Posterior vena cava (tissue), 2 donors: ENCODE data around the gene STAM. TPM values are rescaled to one million over a fixed set of nuclear protein-coding genes. Genes with fewer than 3 reads are reported as not detected.

ENCODE experiments used
- DNase-seq: peaks from one replicate; pipeline ENCODE4 v3.0.0-alpha.2; 2020; ENCODE audit warnings: low spot score
- intact Hi-C, 2 donors: fragments of 100-400 bp; cut with DNase I; formaldehyde crosslinking; loops; one replicate each; pipeline versions ENCODE4 v1.14.1 to v1.14.2; 2022 to 2023
- total RNA-seq, 2 donors: library from RNA; stranded (reverse); fragmentation: NEBNext Ultra II Directional; extraction: Animal tissue kit (Norgen Biotek cat#: 25700); gene quantifications; one replicate each; pipeline ENCODE4 v1.2.1, GENCODE V29; 2021
- donor health status: DM: yes; HTN: yes; CAD: no.
- donor health status: DM: yes; HTN: yes; CAD: no.

The STAM gene
- total RNA-seq, 2 donors from 2014 or later: 18.9 to 21.8 TPM

DNA sequence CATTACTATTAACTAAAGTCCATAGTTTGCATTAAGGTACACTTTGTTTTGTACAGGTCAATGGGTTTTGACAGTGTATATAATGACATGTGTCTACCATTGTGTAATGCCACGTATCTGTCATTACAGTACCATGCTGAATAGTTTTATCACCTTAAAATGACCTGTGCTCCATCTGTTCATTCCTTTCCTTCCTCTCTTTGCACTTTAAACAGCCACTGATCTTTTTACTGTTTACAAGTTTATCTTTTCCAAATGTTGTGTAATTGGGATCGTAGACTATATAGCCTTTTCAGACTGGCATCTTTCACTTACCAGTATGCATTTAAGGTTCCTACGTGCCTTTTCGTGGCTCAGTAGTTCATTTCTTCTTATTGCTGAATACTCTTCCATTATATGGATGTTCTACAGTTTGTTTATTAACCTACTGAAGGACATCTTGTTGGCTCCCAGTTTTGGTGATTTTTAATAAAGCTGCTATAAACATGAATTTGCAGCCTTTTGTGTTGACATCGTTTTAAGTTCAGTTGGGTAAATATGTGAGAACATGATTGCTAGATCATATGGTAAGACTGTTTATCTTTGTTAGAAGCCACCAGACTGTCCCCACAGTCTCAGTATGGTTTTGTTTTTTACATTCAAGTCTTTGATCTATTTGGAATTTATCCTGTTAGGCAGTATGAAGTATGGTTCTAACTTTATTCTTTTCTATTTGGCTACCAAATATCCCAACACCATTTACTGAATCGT is 24.7 kb downstream of the STAM start:
- DNase-seq: no peak
- intact Hi-C loops: no loop called here

DNA sequence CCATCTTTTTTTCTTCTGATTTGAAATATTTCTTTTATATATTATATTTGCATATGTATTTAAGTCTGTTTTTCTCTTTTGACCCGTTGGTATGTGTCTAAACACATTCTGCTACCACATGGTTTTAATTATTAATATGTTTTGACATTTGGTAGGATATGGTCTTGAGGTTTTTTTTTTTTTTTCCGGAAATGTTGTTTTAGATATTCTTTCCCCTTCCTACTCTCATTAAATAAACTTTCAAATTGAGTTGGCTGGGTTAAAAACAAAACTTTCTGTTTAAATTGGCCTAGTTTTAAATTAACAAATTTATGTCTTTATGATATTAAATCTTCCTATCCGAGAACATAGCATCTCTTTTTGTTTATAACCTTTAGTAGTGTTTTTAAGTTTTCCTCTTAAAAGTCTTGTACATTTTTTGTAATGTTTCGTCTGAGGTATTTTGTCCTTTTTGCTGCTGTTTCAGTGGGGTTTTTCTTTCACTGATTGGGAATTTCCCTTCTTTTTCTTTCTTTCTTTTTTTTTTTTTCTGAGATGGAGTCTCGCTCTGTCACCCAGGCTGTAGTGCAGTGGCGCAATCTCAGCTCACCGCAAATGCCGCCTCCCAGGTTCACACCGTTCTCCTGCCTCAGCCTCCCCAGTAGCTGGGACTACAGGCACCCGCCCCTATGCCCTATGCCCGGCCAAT is 25.4 kb downstream of the STAM start:
- intact Hi-C loops: no loop called here
- no peak for DNase-seq

DNA sequence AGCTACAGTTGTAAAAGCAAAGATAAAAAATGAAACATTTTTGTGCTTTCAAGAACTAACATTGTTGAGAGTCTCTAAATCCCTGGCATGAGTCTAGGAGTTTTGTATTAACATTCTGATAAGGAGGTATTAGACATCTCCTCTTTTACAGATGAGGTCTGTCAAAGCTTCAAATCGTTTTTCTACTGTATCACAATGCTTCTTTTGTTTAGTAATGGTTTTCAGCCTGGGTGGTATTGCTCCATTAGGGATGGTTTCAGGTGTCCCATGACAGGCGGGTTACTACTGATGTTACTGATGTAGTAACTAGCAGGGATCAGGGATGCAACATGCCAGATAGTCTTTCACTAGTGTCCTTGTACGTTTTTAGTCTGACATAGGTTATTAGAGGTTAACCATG is 27.4 kb downstream of the STAM start:
- DNase-seq: no peak

DNA sequence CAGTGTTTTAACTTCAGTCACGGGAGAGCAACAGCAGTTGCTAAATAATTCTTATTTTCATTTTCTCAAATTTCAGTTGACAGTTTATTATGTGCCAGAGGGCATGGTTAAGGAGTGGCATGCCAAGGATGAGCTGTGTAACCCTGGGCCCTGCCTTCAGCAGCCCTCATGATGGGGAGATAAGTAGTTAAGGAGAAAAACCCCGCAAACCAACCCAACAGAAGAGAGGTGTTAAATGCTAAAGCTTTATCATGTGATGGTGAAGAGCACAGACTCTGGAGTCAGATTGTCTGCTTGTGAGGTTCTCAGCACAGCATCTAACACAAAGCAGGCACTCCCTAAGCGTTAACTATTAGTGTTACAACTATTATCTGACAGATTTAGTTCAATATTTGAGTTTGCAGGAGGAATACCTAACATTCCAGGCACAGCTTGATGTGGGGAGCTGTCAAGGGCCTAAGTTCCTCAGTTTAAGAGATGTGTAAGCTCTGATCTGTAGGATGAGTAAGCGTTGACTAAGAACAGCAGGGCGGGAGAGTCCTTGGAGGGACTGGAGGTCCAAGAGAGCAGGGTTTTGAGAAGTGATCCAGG is 29.6 kb downstream of the STAM start:
- intact Hi-C loops: no loop called here
- no peak for DNase-seq

More for the DNA sequence above, 27.4 kb downstream of the STAM start:
- intact Hi-C loops: no loop called here

DNA sequence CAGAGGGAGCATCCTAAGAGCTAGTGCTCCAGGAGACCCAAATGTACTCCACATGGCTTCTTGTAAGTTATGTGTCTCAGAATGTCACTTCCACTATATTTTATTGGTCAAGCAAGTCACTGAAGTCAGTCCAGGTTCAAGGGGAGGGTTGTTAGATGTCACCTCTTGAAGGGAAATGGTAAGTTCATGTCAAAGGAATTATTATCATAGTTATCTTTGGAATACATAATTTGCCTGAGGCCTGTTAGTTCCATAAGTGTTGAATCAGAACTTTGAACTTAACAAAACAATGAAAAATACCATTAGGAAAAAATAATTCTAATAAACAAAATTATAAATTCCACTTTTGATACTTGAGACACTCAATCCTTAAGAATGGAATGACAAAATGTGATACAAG is 30.6 kb downstream of the STAM start:
- intact Hi-C loops: no loop called here
- DNase-seq: no peak

DNA sequence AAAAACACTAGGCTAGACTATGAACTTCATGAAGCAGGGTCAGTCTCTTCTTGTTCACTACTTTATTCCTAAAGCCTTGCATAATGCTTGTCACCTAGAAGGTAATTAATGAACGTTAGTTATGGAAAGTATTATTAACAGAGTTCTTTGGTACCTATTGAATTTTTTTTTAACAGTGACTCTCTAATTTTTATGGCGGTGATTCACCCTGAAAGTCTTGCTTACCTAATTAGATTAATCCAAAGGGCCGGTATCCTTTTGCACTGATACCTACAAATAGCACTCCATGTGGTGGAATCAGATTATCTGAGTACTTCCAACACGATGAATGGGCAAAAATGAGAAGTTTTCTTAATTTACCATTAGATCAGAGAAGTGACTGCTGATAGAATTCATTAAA is 31.7 kb downstream of the STAM start:
- no peak for DNase-seq
- intact Hi-C loops: no loop called here

DNA sequence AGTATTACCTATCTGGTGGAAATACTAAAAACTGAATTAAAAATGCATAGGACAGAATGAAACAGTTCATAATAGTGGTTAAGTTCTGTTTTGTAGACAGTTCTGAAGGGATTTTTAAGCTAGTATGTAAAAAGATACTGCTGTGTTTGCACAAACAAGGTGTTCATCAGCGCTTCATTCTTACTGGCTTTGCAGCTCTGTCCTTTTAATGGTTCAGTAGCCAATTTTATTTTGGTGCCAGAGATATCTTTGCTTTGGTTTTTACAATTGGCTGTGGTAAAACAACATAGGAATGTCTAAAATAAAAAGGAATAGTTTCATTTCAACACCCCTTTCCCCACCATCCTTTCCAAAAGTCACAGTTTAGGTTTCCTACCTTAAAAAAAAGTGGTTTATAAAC is 33.0 kb downstream of the STAM start:
- DNase-seq: no peak
- intact Hi-C loops: no loop called here

DNA sequence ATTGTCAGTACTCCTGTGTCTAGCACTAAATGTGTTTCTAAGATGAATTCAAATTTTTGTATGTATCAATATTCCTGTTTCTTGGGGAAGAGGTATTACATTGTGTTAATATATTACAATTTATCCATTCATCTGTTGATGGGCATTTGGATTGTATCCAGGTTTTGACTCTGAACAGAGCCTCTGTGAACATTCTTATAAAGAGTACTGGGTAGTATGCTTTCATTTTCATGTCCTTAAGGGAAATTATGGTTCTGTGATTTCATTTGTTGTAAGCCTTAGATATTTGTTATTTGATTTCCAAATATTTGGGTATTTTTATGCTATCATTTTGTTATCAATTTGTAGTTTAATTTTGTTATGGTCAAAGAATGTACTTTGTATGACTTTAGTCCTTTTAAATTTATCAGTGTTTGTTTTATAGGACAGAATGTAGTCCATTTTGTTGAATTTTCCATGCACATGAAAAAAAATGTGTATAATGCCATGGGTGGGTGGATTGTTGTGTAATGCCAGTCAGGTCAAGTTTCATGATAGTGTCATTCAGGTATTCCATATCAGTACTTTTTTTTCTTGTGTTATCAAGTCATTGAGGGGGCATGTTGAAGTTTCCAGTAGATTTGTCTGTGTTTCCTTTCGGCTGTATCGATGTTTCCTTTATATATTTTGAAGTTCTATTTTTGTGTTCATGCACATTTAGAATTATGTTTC is 38.4 kb downstream of the STAM start:
- DNase-seq: no peak
- intact Hi-C loops: no loop called here

DNA sequence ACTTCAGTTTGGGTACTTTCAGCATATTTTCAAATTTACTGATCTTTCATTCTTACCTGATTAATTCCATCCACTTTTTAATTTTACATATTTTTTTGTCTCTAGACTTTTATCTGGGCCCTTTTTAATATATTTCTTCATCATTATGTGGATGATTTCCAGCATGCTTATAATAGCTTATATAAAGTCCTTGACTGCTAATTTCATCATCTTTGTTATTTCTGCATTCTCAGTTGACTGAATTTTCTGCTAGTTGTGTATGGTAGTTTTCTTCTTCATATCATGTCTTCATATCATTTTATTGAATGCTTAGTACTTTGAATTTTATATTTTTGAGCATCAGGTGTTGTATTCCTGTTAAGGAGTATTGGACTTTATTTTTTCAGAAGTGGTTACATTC is 39.6 kb downstream of the STAM start:
- intact Hi-C loops: no loop called here

DNA sequence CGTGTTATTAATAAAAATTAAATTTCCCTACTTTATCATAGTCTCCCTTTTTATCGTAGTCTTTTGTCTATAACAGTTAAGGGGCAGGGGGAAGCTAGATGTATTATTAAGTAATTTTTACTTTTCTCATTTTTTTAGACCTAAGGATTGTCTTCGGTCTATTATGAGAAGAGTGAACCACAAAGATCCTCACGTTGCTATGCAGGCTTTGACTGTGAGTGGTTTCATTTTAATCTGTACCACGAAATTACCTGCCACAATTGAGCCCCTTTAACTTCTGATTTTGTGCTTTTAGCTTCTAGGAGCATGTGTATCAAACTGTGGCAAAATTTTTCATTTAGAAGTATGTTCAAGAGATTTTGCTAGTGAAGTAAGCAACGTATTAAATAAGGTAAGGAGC is 40.6 kb downstream of the STAM start:
- intact Hi-C loops: no loop called here
- DNase-seq: no peak

More for the DNA sequence above, 39.6 kb downstream of the STAM start:
- DNase-seq: no peak

DNA sequence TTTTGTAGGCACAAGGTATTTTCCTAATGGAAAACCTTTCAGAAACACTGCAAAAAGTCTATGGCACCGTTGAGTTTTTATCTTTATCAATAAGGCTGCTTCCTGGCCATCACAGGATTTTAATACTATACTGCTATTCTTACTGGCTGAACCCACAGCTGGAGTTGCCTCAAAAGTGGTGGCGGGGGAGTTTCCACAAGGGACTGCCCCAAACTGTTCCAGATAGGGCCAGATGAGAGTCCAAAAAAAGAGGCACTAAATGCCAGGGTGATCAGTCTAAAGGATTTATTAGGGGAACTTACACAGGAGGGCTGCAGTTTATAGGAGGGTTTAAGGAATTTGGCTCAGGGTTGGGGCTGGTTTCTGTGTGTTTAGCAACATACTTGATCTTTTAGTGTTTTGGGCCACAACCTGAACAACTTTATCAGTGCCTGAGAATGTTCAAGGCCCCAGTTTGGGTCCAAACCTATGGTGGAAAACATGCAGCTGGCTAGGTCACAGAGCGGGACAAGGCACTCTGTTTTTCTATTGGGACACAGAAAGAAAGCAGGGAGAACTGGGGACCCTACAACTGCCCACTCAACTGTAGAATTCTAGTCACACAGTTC is 41.4 kb downstream of the STAM start:
- intact Hi-C loops: no loop called here
- no peak for DNase-seq

DNA sequence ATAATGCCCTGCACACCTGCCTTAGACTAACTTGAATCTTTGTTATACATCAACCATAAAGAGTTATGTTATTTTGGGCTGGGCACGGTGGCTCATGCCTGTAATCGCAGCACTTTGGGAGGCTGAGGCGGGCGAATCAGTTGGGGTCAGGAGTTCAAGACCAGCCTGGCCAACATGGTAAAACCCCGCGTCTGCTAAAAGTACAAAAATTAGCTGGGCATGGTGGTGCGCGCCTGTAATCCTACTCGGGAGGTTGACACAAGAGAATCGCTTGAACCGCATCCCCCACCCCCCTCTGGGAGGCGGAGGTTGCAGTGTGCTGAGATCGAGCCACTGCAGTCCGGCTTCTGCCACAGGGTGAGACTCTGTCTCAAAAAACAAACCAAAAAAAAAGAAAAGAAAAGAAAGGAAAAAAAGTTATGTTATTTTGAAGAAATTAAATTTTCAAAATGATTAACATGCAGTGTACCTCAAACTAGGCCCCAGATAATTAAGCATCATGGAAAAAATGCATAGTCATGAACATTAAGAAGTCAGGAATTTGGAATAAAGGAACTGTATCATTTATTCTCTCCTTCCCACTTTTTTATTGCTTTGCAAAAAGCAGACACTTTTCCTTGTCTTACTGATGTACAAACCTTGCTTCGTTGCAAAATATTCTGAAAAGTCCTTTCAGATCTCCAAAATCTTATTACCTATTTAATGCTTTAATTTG is 43.3 kb downstream of the STAM start:
- no peak for DNase-seq
- intact Hi-C loops: no loop called here

DNA sequence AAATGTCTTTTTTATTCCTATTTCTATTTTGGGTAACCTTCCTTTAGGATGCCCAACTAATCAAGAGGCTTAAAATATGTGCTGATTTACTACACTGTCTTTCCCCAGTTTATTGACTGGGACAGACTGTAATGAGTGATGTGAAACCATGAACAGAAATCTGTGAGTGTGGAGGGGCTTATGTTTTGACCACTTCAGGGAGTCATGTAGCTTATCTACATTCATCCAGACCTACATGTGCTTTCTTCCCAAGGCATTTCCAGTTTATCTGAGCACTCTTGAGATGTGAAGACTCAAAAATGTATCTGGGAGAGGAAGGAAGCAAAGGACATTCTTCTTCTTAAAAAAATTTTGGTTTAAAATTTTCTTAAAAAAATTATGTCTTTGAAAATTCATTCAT is 45.2 kb downstream of the STAM start:
- DNase-seq: no peak
- intact Hi-C loops: no loop called here

DNA sequence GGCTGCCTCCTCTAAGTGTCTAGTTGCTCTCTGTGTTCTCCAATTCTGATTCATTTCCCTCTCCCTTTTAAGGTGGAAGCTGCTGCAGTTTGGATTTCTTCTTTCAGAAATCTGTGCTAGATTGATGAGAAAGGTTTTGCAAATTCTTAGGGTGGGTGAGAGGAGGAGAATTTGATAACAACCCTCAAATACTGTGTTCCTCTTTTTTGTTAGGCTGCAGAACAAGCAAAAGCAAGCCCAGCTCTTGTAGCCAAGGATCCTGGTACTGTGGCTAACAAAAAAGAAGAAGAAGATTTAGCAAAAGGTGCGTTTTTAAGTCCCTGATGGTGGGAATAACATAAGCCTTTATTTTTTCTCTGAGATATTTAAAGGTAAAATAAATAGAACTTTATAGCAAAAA is 49.1 kb downstream of the STAM start:
- DNase-seq: no peak
- intact Hi-C loops: no loop called here

DNA sequence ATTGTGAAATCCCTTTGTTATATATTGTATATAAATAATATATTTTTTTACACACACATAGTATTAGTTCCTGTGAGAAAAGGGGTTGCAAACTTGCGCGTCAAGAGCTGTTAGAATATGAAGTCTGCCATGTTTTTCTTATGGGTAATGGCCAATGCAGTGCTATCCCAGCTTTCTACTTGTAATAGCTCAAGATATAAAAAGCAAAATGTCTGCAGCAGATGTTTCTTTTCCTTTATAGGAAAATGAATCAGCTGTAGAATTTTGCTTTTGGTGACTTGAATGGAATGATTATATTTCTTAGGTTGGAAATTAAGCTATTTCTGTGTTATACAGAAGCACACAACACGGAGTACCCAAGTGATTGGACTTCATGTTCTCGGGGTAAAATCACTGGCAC is 54.7 kb downstream of the STAM start:
- intact Hi-C loops: no loop called here
- DNase-seq: no peak

DNA sequence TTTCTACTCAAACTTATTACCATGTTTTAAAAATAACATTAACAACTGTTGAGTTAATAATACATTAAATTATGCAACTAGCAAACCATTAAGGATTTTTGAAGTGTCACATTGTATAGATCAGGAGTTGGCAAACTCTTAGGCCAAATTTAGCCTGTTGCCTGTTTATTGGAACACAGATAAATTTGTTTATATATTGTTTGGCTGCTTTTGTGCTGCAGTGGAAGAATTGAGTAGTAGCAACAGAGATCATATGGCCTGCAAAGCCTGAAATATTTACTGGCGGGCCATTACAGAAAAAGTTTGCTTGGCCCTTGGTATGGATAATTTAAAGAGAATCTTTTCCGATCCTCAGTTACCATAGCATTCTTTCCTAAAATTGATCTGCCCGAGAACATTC is 57.4 kb downstream of the STAM start:
- intact Hi-C loops: no loop called here

DNA sequence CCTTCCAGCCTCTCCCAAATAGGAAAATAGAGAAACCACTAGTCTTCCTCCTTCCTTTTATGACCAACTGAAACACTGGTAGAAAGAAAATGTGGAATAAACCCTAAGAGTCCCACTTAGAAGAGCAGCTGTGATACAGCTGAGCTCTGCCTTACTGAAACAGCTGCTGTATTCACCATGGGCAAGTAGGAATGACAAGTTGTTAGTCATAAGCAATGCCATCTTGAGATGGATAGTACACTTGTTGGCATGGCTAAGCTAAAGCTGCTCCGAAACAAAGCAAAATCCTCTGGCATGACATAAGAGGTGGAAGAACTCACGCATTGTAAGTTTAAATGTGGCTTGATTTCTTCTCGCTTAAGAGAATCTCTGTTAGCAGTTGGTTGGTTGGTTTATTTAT is 59.8 kb downstream of the STAM start:
- intact Hi-C loops: loop anchor here in 1 of 2 donors (2.0 kb wide), 1 partner anchor 35 kb away; no protein-coding TSS in a partner anchor
- no peak for DNase-seq

More for the DNA sequence above, 57.4 kb downstream of the STAM start:
- no peak for DNase-seq

DNA sequence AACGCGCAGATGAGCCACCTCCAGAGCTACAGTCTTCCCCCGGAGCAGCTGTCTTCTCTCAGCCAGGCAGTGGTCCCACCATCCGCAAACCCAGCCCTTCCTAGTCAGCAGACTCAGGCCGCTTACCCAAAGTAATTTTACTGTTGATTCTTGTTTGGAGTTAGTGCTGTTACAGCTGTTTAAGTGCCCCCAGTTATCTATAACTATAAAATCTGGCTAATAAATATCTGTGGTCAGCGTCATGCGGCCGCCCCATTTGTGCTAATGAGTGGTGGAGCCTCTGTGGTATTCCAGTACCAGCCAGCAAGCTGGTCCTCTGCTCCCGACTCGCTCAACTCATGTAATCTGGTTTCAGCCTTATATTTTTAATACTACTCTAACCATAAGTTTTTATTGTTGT is 64.9 kb downstream of the STAM start:
- intact Hi-C loops: no loop called here
- no peak for DNase-seq

DNA sequence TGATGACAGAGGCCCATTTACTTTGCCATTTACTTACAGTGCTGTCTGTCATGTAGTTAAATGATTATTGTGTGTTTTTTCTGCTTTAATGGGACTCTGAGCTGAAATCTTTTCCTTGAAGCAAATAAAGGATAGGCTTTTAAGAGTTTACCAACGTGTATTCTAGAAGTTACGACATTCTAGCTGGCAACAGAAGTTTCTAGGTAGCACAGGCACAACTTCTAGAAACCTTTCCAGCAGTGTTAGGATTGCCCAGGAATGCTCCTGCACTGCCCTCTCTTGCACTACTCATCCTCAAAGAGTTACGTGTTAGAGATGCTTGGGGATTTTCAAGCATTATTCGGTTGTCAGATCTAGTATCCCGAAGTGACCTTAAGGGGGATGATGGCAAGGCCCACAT is 65.5 kb downstream of the STAM start:
- intact Hi-C loops: no loop called here
- no peak for DNase-seq
